SU-DHL-6 (cell line): ENCODE measurements around the gene HNRNPL.

Experiments
- CTCF ChIP-seq: fragments of 200-600 bp; sonication (generic); IDR thresholded peaks from one replicate; pipeline ENCODE4 v1.5.1; 2017; ENCODE audit warnings: antibody characterized with exemption, mild to moderate bottlenecking, low read length, moderate library complexity; ENCODE audit not compliant: insufficient read depth, poor library complexity, severe bottlenecking
- EZH2phosphoT487 ChIP-seq: fragments of 200-600 bp; sonication (generic), shearing (Covaris generic); conservative IDR thresholded peaks from 2 replicates; pipeline ENCODE4 v1.6.1; 2018; ENCODE audit warnings: mild to moderate bottlenecking, antibody characterized with exemption, low read length, moderate library complexity, mixed read lengths

GRCh38 chr19:38880882-38881609 lies 31.3 kb upstream of the HNRNPL start:
- no peak for TF ChIP-seq CTCF
- TF ChIP-seq EZH2phosphoT487: no peak
